ENCODE results near the gene IL27RA.

DNA sequence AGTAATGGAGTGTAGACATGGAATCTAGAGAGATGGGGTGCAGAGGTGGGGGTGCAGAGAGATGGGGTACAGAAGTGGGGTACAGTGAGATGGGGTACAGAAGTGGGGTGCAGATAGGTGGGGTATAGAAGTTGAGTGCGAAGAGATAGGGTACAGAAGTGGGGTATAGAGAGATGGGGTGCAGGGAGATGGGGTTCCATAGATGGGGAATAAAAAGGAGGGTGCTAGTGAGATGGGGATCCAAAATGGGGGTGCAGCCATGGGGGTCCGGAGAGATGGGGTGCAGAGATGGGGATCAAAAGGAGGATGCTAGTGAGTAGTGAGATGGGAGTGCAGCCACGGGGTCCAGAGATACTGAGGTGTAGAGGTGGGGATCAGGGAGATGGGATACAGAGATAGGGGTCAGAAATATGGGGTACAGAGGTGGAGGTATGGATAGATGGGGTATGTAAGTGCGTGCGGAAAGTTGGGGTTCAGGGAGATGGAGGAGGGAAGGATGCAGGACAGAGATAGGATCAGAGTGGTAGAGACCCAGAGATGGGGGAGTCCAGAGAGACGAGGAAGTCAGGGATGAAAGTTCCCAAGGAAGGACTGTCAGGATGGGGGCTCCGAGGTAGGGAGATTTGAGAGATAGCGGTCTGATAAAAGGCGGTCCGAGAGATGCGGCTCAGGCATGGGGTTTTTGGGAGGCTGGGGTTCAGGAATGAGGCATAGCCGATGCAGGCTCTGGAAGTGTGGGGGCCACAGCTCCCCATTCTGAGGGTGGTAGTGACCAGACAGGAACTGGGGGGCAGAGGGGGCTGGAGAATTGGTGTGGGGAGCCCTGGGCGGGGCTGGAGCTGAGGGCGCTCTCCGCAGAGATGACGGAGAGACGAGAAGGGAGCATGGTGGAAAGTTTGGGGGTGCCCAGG lies 26.9 kb downstream of the IL27RA start:
- TF ChIP-seq CTCF (IDR thresholded peaks at IDR 0.05; ENCODE audit: low read depth, low read length), result no peak
- no peak for TF ChIP-seq EZH2phosphoT487 (IDR thresholded peaks at IDR 0.05; ENCODE audit: low read depth)

All from OCI-LY3 (cell line).